Raji (cell line): ENCODE measurements around the gene G0S2.

Source experiments
- POLR2A ChIP-seq: IDR thresholded peaks from 2 replicates; pipeline ENCODE4 v1.6.1; 2011; ENCODE audit warnings: low read depth, low read length, control low read depth; ENCODE audit not compliant: insufficient read depth

Gene G0S2

DNA sequence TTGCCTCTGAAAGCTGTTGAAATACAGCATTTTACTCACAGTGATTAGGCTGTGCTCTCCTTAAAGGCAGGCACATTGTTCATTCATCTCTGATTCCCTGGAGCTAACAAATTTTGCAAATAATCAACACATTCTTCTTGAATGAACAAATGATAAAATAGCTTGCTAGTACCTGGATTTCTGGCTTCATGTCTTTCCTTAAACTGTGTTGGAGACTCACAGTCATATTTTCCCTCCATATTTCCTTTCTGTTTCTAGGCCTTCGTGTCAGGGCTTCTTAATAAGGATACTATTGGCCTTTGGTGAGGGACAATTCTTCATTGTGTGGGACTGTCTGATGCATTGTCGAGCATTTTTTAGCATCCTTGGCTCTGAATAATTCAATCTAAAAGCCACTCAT is 39.1 kb downstream of the G0S2 start:
- TF ChIP-seq POLR2A, result no peak

GRCh38 chr1:209715314-209715713 is 40.1 kb downstream of the G0S2 start:
- no peak for TF ChIP-seq POLR2A

DNA sequence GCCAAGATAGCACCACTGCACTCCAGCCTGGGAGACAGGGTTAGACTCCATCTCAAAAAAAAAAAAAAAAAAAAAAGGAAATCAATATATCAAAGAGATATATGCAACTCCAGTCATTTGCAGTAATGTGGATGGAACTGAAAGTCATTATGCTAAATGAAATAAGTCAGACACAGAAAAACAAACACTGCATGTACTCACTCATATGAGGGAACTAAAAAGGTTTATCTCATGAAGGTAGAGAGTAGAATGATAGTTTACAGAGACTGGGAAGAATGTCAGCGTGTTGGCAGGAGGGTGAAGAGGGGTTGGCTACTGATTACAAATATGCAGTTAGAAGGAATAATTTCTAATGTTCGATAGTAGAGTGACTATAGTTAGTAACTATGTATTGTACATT is 42.6 kb downstream of the G0S2 start:
- no peak for TF ChIP-seq POLR2A

DNA sequence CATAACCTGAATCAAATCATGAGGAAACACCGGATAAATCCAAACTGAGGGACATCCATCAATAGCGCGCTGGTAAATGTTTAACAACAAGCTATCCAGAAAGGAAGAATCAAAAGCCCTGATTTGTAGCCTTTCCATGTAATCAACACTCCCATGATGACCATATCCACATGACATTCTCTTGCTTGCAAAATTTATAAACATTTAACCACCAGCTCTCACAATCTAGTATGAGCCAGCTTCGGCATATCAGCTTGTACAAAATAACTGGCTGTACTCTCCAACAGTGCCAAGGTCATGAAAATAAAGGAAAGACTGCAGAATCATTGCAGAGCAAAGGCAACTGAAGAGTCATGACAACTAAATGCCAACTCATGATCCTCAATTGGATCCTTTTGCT is 45.1 kb downstream of the G0S2 start:
- no peak for TF ChIP-seq POLR2A

- no peak for TF ChIP-seq POLR2A
Measured at GRCh38 chr1:209720826-209721225, 45.6 kb downstream of the G0S2 start.

DNA sequence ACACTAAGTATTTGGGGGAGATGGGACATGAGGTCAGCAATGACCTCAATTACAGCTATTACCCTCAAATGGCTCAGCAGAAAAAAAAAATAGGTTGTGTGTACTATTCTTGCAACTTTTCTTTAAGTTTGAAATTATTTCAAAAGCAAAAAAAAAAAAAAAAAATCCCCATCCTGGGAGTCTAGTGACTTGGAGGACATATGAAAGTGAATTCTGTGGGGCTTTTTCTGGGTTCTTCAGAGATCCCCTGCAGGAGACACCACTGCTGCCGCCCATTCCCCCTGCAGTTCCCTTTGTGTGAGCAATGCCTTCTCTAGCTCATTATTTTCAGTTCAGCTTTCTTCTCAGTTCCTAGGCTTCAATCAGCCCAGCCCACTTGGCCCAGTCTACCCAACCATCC is 46.1 kb downstream of the G0S2 start:
- TF ChIP-seq POLR2A, result no peak

DNA sequence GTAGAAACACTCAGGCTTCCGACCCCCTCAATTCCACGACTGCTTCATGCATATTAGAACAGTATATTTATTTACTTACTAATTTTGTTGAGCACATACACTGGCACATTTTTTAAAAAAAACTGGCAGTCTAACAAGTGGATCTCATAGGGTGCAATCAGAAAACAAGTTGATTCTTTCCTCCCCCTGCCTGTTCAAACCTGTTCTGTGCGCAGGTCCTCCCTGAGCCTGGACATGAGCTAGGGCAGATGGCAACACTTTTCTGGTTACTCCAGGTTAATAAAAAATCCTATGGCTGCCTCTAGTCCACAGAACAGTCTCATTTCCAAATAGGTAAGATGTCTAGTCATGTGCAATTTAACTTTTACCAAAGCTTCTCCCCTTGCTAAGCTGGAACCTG is 48.1 kb downstream of the G0S2 start:
- no peak for TF ChIP-seq POLR2A

DNA sequence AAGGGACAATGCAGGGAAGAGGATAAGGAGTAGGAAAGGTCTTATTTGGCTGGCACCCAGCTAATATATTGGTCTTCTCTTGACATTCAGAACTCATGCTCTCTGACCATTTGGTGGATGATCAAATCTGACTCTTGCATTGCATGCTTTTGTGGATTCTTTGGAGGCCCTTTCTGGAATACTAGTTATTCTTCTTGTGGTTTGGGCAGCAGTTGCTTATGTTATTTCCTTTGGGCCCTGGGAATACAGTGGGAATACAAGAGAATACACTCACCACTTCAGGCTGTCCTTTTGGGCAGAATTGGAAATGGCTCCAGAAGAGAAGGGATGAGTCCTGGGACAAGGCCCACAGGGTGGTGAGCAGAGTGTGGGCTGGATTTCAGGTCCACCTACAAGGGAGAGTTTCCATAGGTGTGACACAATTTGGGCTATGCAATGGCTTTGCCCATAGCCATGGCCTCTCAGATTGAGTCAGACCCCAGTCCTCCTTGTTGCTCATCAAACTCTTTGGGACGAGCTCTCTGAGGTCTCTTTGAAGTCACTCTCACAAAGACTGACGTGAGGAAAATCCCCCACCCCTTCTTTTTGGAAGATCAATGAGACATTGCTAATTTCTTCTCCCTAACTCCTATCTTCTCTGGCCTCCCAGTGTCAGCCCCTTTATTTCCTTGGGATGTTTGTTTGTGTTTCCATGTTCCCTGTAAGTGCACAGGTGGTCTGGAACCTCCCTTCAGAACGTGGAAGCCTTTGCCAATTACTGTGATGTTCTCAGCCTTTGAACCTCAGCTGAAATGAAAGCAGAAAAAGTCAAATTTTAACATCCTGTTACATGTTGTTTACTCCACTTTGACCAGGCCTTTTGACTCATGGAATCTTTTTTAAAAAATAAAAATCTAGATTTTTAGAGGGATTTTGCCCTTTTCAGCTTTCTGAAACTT is 48.8 kb downstream of the G0S2 start:
- no peak for TF ChIP-seq POLR2A
